ENCODE results near the gene WDR46.

The WDR46 gene

DNA sequence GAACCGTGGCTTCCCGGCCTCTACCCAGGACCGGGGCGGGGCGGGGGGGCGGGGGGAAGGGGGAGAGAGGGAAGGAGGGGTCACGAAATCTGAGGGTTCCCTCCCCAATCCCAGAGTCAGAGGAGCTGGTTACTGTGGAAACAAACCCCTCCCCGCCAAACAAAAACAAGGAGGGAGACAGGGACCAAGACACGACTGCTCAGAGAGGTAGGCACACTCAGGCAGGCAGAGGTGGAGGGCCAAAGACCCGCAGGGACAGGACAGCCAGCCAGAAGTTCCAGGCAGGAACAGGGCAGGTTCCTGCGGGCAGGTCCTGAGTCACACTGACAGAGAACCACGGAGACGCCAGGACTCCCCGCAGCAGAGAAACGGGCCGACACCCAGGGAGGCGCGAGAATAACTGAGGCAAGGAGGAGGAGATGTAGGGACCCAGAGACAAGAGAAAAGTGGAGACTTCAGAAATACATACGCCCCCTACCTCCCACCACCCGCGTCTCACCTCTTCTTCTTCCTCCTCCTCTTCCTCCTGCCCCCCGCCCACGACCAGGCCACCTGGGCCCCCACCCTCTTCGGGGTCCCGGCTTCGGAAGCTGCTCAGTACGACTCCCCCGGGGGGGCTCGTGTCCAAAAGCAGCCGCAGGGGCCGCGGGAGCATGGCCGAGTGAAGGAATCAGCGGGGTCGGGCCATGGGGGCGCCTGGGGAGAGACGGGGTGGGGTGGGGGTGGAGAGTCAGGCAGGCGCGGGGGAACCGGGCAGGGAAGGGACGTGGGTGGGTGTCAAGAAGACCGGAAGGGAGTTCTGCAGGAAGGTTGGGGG lies 9.1 kb upstream of the WDR46 start:
- Histone ChIP-seq H3K79me2 (ENCODE audit: low read length) (peaks cover 14% of the 10 kb centered on the region; the same call in 1 of the 2 replicates), H3K9me2 (replicated peaks; ENCODE audit: insufficient read depth, low read length) (no peaks in the 10 kb centered on the region), H3K36me3 (replicated peaks; ENCODE audit: insufficient read depth, low read length) (no peaks in the 10 kb centered on the region), H2AFZ (ENCODE audit: low read length) (no peak overlapping the region; the same call in 1 of the 2 replicates), H3K4me1 (ENCODE audit: low read length) (peaks cover 7% of the 10 kb centered on the region), H3K9ac (ENCODE audit: low read length) (peak overlapping the region; percentile 96), H3K9me3 (replicated peaks; ENCODE audit: insufficient read depth, low read length) (no peaks in the 10 kb centered on the region), H3K4me3 (ENCODE audit: low read length) (peak overlapping the region; percentile 94), H3K4me2 (ENCODE audit: low read depth, low read length) (peak overlapping the region; percentile 99), H4K20me1 (ENCODE audit: insufficient read depth, low read length) (no peaks in the 10 kb centered on the region), H3K27me3 (replicated peaks; ENCODE audit: insufficient read depth, low read length) (no peaks in the 10 kb centered on the region), H3K27ac (ENCODE audit: low read length) (peak overlapping the region; percentile 96), H3F3A (ENCODE audit: insufficient read depth, low read length) (peaks cover 25% of the 10 kb centered on the region)
- TF ChIP-seq EZH2phosphoT487 (IDR thresholded peaks at IDR 0.05; ENCODE audit: low read length): no peak
- TF ChIP-seq, protein P1, sequence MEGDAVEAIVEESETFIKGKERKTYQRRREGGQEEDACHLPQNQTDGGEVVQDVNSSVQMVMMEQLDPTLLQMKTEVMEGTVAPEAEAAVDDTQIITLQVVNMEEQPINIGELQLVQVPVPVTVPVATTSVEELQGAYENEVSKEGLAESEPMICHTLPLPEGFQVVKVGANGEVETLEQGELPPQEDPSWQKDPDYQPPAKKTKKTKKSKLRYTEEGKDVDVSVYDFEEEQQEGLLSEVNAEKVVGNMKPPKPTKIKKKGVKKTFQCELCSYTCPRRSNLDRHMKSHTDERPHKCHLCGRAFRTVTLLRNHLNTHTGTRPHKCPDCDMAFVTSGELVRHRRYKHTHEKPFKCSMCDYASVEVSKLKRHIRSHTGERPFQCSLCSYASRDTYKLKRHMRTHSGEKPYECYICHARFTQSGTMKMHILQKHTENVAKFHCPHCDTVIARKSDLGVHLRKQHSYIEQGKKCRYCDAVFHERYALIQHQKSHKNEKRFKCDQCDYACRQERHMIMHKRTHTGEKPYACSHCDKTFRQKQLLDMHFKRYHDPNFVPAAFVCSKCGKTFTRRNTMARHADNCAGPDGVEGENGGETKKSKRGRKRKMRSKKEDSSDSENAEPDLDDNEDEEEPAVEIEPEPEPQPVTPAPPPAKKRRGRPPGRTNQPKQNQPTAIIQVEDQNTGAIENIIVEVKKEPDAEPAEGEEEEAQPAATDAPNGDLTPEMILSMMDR (IDR thresholded peaks at IDR 0.05; ENCODE audit: low read length): peak; percentile 8; the same call in 1 of the 2 replicates
- peak; percentile 61 for DNase-seq

DNA sequence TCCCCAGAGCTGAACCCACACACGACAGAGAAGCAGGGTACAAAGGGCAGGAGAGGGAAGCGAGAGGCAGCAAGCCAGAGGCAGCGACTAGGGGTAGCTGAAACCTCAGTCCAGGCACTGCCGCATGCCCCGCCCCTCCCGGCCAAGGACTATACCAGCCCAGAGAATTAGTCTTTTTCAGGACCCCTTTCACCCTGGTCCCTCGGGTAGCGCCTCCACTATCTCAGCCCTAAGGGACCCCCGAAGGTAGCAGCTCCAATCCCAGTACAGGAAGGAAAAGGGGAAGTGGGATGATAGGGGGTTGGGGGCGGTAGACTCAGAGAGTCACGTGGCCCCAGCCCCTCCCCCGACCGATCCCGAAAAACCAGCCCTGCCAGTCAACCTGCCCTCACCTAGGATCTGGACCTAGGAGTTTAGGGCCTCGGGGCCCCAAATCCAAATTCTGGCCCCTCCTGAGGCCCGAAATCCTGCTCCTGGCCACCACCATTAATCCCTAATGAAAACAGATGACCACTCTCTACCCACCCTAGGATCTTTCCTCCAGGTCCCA lies 8.4 kb upstream of the WDR46 start:
- Histone ChIP-seq H4K20me1 (ENCODE audit: insufficient read depth, low read length) (no peaks in the 10 kb centered on the region), H3K79me2 (ENCODE audit: low read length) (peaks cover 14% of the 10 kb centered on the region; the same call in 1 of the 2 replicates), H3K4me3 (ENCODE audit: low read length) (peak overlapping the region; percentile 18), H3F3A (ENCODE audit: insufficient read depth, low read length) (peaks cover 25% of the 10 kb centered on the region), H2AFZ (ENCODE audit: low read length) (no peak overlapping the region; the same call in 1 of the 2 replicates), H3K4me1 (ENCODE audit: low read length) (peaks cover 7% of the 10 kb centered on the region), H3K36me3 (replicated peaks; ENCODE audit: insufficient read depth, low read length) (no peaks in the 10 kb centered on the region), H3K9ac (ENCODE audit: low read length) (peak overlapping the region; percentile 43; the same call in 1 of the 2 replicates), H3K9me2 (replicated peaks; ENCODE audit: insufficient read depth, low read length) (no peaks in the 10 kb centered on the region), H3K27ac (ENCODE audit: low read length) (0 out of 2 replicates have a peak overlapping the region, but pooled peaks have one; percentile 7), H3K27me3 (replicated peaks; ENCODE audit: insufficient read depth, low read length) (no peaks in the 10 kb centered on the region), H3K9me3 (replicated peaks; ENCODE audit: insufficient read depth, low read length) (no peaks in the 10 kb centered on the region), H3K4me2 (ENCODE audit: low read depth, low read length) (peak overlapping the region; percentile 56)
- TF ChIP-seq, protein P1 (IDR thresholded peaks at IDR 0.05; ENCODE audit: low read length): no peak
- TF ChIP-seq EZH2 (optimal IDR thresholded peaks at IDR 0.05; ENCODE audit: low read depth, low read length) (no peak), EZH2phosphoT487 (IDR thresholded peaks at IDR 0.05; ENCODE audit: low read length) (no peak)
- no peak for DNase-seq

DNA sequence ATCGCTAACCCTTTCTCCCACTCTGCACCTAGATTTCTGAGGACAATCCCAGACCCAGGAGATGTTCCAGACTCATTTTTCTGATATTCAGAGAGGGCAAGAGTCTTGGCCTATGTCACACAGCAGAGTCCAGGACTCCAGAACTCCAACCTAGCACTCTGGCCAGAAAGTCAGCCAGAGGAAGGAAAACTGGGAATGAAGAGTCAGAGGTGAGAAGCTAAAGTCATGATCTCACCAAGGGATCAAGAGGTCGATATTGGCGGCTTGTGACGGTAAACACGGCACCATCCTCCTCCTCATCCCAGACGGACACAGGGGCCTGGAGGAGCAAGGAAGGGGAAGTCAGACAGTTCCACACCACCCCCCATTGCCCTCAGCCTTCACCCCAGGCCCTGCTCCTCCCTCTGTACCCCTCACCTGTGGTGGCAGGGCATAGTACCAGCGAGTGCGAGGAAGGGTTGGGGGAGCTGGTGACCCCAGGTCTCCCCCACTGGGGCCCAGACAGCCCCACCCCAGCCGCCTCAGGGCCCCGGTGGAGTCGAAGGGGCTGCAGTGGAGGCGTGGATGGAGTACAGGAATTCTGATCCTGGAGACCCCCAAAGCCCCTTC lies 7.9 kb upstream of the WDR46 start:
- H3K4me3 ChIP-seq (ENCODE audit: low read length): no peak overlapping the region
- DNase-seq: no peak
- H3K27ac ChIP-seq (ENCODE audit: low read length): no peak overlapping the region
- TF ChIP-seq EZH2phosphoT487 (IDR thresholded peaks at IDR 0.05; ENCODE audit: low read length) (no peak), EZH2 (optimal IDR thresholded peaks at IDR 0.05; ENCODE audit: low read depth, low read length) (no peak)
- TF ChIP-seq, protein P1 (IDR thresholded peaks at IDR 0.05; ENCODE audit: low read length): no peak
- peaks cover 14% of the 10 kb centered on the region; the same call in 1 of the 2 replicates for H3K79me2 ChIP-seq (ENCODE audit: low read length)
- H3K9me3 ChIP-seq (replicated peaks; ENCODE audit: insufficient read depth, low read length): no peaks in the 10 kb centered on the region
- H4K20me1 ChIP-seq (ENCODE audit: insufficient read depth, low read length): no peaks in the 10 kb centered on the region
- H3K9ac ChIP-seq (ENCODE audit: low read length): peak overlapping the region; percentile 43; the same call in 1 of the 2 replicates
- H3K27me3 ChIP-seq (replicated peaks; ENCODE audit: insufficient read depth, low read length): no peaks in the 10 kb centered on the region
- peak overlapping the region; percentile 56; the same call in 1 of the 2 replicates for H3K4me2 ChIP-seq (ENCODE audit: low read depth, low read length)
- peaks cover 25% of the 10 kb centered on the region for H3F3A ChIP-seq (ENCODE audit: insufficient read depth, low read length)
- H3K9me2 ChIP-seq (replicated peaks; ENCODE audit: insufficient read depth, low read length): no peaks in the 10 kb centered on the region
- no peaks in the 10 kb centered on the region for H3K36me3 ChIP-seq (replicated peaks; ENCODE audit: insufficient read depth, low read length)
- H3K4me1 ChIP-seq (ENCODE audit: low read length): peaks cover 7% of the 10 kb centered on the region
- no peak overlapping the region for H2AFZ ChIP-seq (ENCODE audit: low read length)
